NT2/D1 (cell line): ENCODE results near the gene OR4Q3.

Source experiments
- SUZ12 ChIP-seq: IDR thresholded peaks from 2 replicates; pipeline ENCODE4 v1.6.1; 2011; ENCODE audit not compliant: insufficient read length, insufficient read depth; ENCODE audit errors: extremely low read depth
- YY1 ChIP-seq: IDR thresholded peaks from 2 replicates; pipeline ENCODE4 v1.6.1; 2011; ENCODE audit not compliant: insufficient read length, insufficient read depth
- ZNF274 ChIP-seq: IDR thresholded peaks from 2 replicates; pipeline ENCODE4 v1.6.1; 2011; ENCODE audit warnings: mild to moderate bottlenecking, low read depth, low read length

GRCh38 chr14:19754172-19754571 lies 10.8 kb downstream of the OR4Q3 start:
- TF ChIP-seq YY1 (no peak), ZNF274 (no peak), SUZ12 (no peak)
